Measurements from ENCODE around the gene GNAT1.

Gene GNAT1

DNA sequence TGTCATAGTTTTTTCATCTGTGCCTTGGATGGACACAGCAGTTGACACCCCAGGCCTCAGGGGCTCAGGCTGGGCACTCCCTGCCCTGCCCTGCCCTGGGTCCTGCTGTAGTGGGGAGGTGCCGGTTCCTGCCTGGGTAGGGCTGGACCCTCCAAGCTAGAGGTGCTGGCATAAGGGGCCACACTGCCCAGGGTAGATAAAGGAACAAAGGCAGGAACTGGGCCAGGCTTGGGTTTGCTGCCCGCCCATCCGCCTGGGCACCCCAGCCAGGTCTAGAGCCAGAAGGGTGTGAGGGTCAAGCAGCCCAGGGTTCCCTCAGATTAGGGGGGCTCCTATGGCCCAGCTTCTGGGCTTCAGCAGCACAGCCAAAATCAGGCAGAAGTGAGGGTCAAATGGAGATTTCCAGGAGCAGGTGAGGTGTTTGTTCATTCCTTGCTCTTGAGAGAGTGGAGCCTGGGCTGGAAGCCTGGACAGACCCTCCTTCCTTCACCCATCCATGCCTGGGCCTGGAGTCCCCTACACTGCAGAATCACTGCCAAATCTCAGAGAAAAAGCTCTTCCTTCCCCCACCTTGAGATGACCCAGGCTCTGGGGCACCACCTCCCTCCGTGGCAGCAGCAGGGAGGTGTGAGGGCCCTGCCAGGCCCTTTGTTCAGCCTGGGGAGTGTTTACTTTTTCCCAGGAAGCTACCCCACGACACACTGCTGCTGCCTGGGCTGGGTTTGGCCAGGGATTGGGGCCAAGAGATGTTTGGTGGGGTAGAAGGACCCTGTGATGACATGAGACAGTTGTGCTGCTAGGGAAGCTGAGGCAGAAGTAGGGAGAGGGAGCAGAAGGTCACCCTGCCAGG, 29.2 kb upstream of the GNAT1 start:
- no peak for DNase-seq (ENCODE audit: low read depth in 2 of 2)

DNA sequence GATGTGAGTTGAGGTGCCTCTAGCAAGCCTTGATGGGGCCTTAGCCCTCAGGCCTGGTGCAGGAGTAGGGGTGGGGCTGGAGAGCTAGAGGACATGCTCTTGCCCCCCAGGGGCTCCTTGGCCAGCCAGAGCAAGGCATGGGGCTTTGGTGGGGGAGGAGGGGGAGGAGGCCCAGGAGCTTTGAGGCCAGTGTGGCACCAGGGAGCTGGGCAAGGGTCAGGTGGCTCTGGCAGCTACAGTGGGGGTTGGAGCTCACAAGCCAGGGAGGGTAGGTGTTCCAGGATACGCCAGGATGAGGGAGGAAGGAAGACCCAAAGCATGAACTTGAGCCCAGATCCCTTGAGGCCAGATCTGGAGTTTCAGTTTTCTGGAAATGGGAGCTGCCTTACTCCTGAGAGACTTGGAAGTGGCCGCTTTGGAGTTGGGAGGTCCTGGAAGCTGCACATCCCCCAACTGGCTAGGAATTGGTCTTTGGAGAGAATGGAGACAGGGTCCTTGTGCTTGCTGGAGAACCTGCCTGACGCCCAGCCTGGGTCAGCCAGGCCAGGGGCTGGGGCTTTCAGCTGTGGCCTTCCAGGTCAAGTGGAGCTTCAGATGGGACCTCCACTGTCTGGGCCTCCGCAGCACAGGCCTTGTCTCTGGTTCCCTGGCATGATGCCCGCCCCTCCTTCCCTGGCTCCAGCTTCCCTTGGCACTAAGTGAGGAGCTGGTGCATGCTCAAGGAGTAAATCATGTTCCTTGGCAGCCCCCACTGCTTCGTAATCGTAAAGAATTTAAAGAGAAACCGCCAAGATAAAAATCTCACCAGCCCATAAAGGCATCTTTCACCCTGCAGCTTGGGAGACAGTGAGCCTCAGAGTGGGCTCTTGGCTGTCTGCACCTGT, 27.6 kb upstream of the GNAT1 start:
- no peak for DNase-seq (ENCODE audit: low read depth in 2 of 2)

DNA sequence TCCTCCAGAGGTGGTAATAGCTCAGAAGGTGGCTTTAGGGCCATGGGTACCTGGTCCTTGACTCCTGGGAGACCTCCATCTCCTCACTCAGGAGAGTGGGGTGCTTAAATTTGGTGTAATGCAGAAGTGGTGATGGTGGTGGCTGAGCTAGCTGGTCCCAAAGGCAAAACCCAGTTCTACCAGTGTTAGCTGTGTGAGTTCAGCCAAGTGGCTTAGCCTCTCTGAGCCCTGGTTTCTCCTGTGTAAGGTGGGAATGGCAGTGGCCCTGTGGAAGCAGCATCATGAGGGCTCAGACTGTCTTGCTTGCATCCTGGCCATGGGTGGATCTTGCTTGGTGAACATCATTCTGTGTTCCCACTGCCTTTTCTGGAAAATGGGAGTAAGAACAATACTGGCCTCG, 26.9 kb upstream of the GNAT1 start:
- no peak for DNase-seq (ENCODE audit: low read depth in 2 of 2)

DNA sequence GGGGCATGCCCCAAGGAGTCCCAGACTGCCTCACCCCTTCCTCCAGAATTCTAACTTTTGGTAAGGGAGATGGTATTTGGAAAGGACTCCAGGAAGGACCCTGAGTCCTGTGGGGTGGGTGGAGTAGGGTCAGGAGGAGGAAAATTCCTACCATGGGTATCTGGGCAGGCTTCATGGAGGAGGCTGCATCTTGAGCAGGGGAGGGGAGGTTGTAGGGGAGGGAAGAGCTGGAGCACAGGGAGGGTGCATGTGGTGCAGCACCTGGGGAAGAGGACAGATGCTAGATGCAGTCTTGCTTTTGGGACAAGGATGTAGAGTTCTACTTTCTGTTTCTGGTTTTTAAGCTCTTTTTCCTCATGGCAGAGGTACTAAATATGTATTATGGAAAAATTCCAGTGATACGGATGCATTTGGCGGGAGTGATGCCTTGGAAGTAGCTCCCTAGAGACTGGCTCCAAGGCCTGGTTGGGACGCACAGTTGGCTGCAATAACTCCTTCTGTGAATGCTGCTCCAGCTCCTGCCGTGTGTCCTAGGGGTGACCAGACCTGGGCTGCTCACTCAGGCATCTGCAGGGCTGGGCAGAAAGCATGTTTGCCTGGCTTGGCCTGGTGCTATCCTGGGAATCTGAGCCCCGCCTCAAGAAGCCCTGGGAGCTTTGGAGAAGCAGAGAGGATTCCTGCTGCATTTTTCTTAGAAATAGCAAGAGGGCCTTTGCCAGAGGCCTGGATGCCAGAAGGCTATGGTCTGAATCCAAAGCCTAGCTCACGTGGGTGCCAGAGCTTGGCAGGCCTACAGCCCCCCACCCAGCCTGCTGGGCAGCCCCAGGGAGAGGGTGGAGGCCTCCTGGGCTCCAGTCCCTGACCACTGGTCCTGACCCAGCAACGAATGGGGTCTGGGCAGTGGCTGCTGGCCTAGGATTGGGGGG, 26.2 kb upstream of the GNAT1 start:
- DNase-seq (ENCODE audit: low read depth in 2 of 2), result no peak

DNA sequence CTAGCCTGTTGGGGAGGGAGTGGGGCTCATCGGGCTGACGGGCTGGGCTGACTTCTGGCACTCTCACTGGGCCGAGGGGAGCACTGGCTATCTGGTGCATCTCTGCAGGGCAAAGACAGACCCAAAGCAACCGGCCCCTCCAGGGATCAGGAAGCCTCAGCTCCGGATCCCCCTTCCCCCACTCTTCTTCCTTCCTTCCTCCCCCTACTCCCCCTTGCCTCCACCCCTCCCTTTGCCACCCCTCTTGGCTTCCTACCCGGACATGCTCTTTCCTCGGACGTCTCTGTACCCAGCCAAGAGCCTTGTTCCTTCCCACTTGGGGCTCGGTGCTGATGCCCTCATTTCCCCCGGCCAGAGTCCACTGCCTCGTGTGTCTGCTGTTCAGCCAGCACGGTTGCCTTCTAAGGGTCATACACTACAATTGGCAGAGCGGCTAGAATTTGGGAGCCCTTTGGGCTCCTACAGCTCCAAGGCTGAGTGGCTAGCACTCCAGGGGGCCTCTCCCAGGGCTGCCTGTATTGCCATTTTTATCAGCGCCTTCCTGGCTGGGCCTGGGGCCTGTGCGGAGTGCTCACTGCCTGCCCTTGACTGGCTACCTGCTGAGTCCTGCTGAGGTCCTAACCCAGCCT, 25.4 kb upstream of the GNAT1 start:
- no peak for DNase-seq (ENCODE audit: low read depth in 2 of 2)

DNA sequence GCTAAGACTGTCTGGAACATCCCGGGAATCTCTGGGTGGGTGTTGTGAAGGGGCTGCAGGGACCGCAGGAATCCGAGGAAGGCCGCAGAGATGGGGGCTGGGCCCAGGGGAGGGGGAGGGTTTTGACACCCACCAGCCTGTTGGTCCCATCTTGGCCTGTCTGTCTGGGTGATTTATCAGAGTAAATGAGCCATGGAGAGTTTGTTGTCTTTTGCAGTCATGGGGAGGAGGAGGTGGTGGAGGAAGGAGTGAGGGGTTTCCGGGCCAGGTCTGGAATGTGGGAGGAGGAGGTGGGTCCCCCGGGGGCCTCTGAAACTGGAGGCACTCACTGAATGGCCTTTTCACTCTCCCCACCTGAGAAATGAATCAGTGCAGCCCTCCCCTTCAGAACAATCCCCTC, 24.8 kb upstream of the GNAT1 start:
- DNase-seq (ENCODE audit: low read depth in 2 of 2), result no peak

DNA sequence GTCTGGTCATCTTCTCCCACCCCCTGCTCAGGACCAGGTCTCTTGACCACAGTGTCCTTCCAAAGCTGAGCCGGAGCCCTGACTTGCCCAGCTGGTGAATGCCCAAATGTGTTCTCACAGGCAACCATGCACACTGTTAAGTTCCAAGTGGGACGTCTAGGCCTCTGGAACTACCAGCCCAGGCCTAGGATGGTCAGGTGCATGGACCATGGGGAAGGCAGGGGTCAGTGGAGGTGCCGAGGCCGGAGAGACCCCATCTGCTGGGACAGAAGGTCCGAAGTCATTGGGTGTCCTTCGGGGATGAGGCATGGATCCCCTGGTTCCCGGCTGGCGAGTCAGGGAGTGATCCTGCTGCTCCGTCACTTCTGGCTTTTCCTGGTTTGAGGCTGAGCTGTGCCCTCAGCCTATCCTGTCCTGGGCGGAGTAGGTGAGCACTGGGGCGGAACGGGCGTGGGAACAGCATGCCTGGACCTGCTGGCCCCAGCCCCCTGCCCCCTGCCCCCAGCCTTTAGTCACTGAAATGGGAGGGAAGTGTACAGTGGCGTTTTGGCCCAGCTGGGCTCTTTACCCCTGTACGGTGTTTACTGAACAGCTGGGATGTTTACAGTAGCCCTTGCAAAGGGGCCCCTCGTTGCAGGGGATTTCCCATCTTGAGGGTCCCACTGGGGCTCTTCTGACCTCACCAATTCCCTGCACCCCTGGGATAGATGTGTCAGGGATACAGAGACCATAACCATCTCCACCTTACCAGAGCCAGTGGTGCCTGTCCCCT, 24.2 kb upstream of the GNAT1 start:
- no peak for DNase-seq (ENCODE audit: low read depth in 2 of 2)

DNA sequence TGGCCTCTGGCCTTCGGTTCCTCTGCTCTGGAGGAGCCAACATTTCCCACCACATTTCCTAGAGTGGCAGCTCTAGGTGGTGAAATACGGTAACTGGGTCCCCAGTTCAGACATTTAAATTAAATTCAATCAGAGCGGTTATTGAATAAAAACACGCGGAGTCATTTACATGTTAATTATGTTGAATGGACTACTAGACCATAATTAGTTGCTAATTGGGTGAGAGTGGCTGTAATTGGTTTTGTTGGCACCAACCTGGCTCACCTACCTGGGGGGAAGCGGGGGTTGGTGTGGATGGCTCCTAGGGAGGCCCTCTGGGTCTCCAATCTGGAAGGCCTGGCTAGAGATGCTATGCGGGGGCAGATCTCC, 23.6 kb upstream of the GNAT1 start:
- no peak for DNase-seq (ENCODE audit: low read depth in 2 of 2)

DNA sequence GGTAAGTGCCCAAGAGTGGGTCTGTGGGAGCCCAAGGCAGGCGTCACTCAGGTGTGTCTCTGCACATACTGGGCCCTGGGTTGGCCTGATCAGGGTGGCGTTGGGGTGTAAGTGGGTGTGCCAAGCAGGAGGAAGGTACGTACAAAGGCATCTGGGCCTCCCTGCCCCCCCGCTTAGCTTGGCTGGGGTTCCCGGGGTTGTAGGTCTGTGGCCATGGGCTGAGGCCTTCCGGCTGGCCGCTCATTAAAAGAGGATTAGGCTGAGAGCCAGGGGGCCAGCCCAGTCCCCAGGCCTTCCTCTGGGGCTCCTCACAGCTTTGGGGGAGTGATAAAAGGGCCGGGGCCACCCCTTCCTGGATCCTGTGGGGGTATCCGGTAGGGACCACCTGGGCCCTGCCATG, 23.0 kb upstream of the GNAT1 start:
- DNase-seq (ENCODE audit: low read depth in 2 of 2), result no peak

DNA sequence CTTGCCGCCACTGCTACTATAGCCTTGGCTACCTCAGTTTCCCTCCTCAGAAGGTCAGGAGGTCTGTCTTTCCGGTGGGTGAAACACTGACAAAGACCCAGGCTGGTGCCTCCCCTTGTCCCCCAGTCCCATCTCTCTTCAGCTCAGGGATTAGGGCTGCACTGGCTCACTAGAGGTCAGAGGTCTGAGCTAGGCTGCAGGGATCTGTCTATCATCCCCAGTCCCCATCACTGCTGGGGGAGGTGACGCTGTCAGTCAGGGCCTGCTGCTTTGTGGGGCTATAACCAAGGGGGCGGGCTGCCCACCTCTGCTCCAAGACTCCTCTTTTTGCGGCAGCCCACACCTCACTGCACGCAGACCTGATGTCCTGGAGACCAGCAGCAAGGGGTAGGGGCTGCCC, 22.6 kb upstream of the GNAT1 start:
- DNase-seq (ENCODE audit: low read depth in 2 of 2), result no peak

DNA sequence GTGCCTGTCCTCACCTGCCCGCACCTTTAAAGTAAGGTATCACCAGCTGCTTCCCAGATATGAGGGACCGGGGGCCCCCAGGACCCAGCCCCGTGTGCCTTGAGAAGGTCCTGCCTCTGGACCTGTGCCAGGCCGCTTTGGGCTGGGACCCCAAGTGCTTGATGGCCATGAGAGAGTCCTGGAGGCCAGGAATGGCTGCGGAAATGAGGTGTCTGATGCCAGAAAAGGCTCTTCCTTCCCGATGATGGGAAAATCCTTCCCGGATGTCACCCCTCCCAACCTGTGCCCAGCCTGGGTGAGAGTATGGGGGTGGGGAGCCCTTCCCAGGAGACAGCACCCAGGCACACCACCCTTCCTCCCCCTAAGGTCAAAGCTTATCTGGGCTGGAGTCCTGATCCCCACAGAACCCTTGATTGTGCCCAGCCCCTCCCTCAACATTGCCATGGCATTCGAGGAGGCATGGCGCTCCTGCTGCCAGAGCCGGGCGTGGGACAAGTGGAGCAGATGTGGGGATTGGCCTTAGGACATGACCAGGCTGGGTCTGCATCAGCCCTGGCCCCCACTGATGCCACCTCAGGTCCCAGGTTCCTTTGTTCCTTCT, 22.1 kb upstream of the GNAT1 start:
- DNase-seq (ENCODE audit: low read depth in 2 of 2), result no peak

DNA sequence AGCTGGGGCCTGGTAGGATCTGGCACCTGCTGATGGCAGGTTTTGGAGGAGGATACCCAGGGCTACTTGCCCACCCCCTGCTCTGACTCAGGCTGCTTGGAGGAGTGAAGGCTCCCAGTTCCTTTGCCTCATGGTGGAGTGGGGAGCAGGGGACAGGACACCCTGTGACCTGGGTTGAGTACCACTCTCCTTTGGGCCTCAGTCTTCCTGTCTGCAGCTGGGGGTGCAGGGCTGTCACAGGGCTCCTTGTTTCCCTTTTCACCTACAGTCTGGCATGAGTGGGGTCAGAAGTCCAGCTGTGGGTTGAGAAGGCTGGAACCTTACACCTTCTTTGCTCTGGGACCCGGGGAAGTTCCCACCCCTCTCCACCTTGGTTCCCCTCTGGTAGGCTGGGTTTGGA, 21.6 kb upstream of the GNAT1 start:
- no peak for DNase-seq (ENCODE audit: low read depth in 2 of 2)

DNA sequence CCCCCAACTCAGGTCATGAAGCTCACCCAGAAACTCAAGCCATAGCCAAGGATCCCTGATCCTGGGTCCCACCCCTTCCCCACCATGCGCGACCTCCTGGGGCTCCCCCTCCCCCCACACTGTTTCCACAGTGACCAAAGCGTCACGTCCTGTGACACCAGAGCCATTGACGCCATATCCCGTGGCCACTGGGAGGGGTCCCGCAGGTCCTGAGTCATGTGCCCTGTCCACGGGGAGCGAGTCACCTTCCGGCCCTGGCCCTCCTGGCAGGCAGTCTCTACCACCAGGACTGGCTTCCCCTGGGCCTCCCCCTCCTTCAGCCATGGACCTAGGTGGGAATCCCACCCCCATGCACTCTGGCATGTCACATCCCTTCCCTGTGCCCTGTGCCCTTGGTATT, 20.7 kb upstream of the GNAT1 start:
- no peak for DNase-seq (ENCODE audit: low read depth in 2 of 2)

DNA sequence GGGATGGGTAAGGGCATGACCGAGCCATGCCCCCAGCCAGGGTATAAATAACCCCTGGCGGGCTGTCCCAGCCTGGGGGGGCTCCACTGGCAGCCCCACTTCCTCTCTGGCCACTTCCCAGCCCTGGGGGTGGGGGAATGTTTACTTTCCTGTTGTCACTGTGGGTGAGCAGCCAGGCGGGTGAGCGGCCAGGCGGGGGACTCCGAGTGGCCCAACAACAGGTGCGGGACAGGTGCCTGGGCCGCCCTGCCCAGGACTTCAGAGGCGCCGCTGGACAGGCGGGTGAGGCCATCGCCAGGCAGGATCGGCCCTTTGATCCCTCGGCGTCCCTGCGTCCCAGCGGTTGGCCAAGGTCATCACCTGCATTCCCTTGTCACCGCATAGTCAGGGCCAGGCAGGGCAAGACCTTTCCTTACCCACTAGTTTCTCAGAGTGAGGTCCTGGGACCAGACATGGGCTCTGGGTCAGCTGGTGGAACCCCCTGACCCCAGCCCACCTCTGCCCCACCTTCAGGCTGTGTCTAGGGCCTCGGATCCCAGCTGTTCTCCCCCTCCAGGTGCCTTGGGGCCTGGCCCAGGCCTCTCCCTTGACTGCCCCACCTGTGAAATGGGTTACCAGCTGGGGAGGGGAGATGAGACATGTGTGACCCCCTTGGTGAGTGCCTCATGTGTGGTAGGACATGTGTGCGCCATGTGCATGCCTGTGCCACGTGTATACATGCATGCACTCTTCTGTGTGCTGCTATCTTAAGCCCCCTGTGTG, 19.7 kb upstream of the GNAT1 start:
- no peak for DNase-seq (ENCODE audit: low read depth in 2 of 2)

DNA sequence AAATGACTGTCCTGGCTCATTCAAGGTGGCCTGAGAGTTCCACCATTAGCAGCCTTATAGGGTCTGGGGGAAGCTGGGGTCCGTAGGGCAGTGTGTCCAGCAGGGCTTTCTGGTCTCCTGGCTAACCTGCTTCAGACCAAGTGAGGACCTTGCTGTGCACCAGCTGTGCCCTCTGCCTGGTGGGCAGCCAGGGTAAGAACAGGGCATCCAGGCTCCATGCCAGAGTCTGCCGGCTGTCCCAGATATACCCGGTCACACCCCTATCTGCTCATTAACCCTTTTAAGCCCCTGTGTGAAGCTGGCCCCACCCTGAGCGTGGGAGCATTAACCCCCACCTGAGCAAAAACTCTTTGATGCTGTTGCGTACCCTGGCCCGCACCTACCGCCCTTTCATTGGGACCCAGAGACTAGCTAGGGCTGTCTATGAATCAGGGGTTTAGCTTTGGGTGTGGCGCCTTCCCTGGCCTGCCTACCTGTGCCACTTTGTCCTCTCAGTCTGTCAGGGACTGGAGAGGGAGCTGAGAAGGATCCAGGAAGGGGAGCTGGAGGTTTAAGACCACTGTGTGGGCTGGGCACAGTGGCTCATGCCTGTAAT, 18.7 kb upstream of the GNAT1 start:
- DNase-seq (ENCODE audit: low read depth in 2 of 2), result no peak

DNA sequence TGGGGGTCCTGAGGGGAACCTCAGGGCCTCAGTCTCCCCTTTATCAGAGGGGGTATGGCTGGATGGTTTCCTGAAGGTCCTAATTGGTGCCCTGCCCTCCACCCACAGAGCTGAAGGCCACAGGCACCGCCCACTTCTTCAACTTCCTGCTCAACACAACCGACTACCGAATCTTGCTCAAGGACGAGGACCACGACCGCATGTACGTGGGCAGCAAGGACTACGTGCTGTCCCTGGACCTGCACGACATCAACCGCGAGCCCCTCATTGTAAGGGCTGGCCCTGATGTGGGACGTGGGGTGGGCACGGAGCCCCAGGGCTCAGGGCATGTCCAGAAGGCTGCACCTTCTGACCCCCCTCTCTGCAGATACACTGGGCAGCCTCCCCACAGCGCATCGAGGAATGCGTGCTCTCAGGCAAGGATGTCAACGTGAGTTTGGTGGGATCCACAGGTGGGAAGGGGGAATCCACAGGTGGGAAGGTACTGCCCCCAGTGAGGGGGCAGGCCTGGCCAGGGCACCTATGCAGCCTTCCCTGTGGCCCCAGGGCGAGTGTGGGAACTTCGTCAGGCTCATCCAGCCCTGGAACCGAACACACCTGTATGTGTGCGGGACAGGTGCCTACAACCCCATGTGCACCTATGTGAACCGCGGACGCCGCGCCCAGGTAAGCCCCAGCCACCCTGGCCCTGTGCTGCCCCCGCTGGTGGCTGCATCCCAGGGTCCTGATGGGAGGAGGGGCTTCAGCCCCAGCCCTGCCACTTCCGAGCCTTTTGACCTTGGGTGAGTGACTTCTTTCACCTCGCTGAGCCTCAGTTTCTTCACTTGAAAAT, 17.5 kb upstream of the GNAT1 start:
- no peak for DNase-seq (ENCODE audit: low read depth in 2 of 2)

DNA sequence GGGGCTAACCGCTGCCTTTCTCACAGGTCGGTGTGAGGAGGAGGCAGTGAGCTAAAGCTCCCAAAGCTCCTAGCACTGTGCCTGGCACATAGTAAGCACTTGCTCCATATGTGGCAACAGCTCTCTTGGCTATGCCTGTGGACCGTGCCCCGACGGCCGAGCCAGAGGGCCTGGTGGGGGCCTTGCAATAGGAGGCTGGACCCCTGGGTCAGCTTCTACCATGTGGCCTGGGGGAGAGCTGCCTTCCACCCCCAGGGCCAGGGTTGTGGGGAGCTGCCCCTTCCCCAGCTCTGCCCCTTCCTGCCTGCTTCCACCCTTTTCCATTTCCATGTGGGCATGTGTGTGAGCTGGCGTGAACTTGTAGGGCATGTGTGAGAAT, 16.9 kb upstream of the GNAT1 start:
- DNase-seq (ENCODE audit: low read depth in 2 of 2), result no peak

DNA sequence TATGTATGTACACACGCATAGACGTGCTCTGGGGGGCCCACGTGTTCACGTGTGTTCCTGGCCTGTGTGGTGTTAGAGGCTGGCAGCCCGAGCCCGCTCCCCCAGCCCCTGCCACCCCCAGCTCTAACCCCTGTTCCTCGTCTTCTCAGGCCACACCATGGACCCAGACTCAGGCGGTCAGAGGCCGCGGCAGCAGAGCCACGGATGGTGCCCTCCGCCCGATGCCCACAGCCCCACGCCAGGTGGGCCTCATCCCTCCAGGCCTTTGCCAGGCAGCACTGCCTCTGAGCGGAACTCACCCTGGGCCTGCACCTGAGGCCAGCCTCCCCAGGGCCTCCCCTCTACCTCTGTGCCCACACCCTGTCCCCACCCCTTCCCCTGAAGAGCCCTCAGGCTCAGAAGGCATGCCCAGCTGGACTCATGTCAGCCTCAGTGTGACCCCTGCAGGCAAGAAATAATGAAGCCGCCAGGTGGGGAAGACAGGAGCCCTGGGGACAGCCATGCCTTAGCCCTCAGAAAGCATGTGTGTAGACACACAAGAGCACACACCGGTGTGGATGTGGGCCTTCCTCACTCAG, 16.4 kb upstream of the GNAT1 start:
- no peak for DNase-seq (ENCODE audit: low read depth in 2 of 2)

All from stimulated activated CD4-positive, alpha-beta T cell treated with anti-CD3 and anti-CD28 coated beads, Interleukin-1b, Interleukin-23, amount 100 ng/mL, for 1 hour (primary cell).